K562 (cell line): ENCODE data around the gene UNC50.

ENCODE experiments used
- BRD4 ChIP-seq: fragments of 200-600 bp; sonication (generic); IDR thresholded peaks from 2 replicates; pipeline ENCODE4 v1.6.1; 2017; ENCODE audit warnings: inconsistent platforms
- CTCF ChIP-seq, 3 experiments: IDR thresholded peaks in 2 of 3; conservative IDR thresholded peaks in 1 of 3; 2 replicates each; pipeline ENCODE4 v1.5.1; 2011 to 2012; ENCODE audit warnings: low read length in 3 of 3, mild to moderate bottlenecking in 3 of 3, control low read depth in 2 of 3, improper control_type of control experiment in 1 of 3, inconsistent platforms in 1 of 3, low read depth in 1 of 3, mixed read lengths in 1 of 3, moderate library complexity in 1 of 3; ENCODE audit not compliant: insufficient read depth in 2 of 3
- HINFP ChIP-seq: fragments of 450-650 bp; conservative IDR thresholded peaks from 2 replicates; pipeline ENCODE4 v1.6.1; 2016; ENCODE audit warnings: missing genetic modification characterization, low read depth, mild to moderate bottlenecking, control low read depth, missing compliant biosample characterization
- MLX ChIP-seq, 2 experiments: fragments of 450-650 bp in 1 of 2; sonication (generic) in 1 of 2; formaldehyde crosslinking; conservative IDR thresholded peaks; 2 replicates each; pipeline versions ENCODE4 v1.4.0 to v1.8.1; 2020 to 2022; ENCODE audit warnings: mild to moderate bottlenecking in 1 of 2, missing genetic modification reagents in 1 of 2
- STAT5A ChIP-seq: IDR thresholded peaks from 2 replicates; pipeline ENCODE4 v1.6.1; 2012; ENCODE audit warnings: low read length, inconsistent platforms, borderline replicate concordance
- TBL1XR1 ChIP-seq, 2 experiments: IDR thresholded peaks; 2 replicates each; pipeline ENCODE4 v1.6.1; 2012; ENCODE audit warnings: improper control_type of control experiment in 2 of 2, low read length in 2 of 2, mild to moderate bottlenecking in 1 of 2

- TF ChIP-seq CTCF (IDR thresholded peaks at IDR 0.05 in 2 of 3, conservative IDR thresholded peaks at IDR 0.05 in 1 of 3; ENCODE audit: insufficient read depth in 2 of 3, low read depth in 1 of 3, low read length in 3 of 3) (no peak), BRD4 (no peak), STAT5A (no peak), MLX (CRISPR knock-in tag; conservative IDR thresholded peaks at IDR 0.05) (no peak), TBL1XR1 (IDR thresholded peaks at IDR 0.05; ENCODE audit: low read length in 2 of 2) (no peak), HINFP (tag) (no peak)
Measured at GRCh38 chr2:98583816-98584618, 24.4 kb upstream of the UNC50 start.
